Upper lobe of left lung (tissue), 6 donors: ENCODE data around the gene UBE2J2. TPM values are rescaled to one million over a fixed set of nuclear protein-coding genes. Genes with fewer than 3 reads are reported as not detected.

ENCODE experiments used
- ATAC-seq, 2 donors: fragments of 200-7000 bp; cut with Tn5 transposase; one replicate each; pipeline ENCODE4 v1.9.1; 2022; ENCODE audit warnings: mild to moderate bottlenecking in 2 of 2, moderate library complexity in 2 of 2; ENCODE audit not compliant: low FRiP score in 2 of 2
- DNase-seq, 2 donors: peaks; one replicate each; pipeline ENCODE4 v3.0.0-alpha.2; 2019 to 2020
- H3K27ac ChIP-seq, 4 donors: fragments of 200-600 bp; sonication (generic); one replicate each; pipeline ENCODE4 v1.5.1; 2016 to 2019
- H3K27me3 ChIP-seq, 4 donors: fragments of 200-600 bp; sonication (generic); one replicate each; pipeline ENCODE4 v1.5.1; 2017 to 2019
- H3K36me3 ChIP-seq, 4 donors: fragments of 200-600 bp; sonication (generic); one replicate each; pipeline ENCODE4 v1.5.1; 2016 to 2019
- H3K4me1 ChIP-seq, 4 donors: fragments of 200-600 bp; sonication (generic); one replicate each; pipeline ENCODE4 v1.5.1; 2018 to 2019
- H3K4me3 ChIP-seq, 4 donors: fragments of 200-600 bp; sonication (generic); one replicate each; pipeline ENCODE4 v1.5.1; 2017 to 2019; ENCODE audit warnings: mild to moderate bottlenecking in 2 of 4, moderate library complexity in 1 of 4
- H3K9me3 ChIP-seq, 4 donors: fragments of 200-600 bp; sonication (generic); one replicate each; pipeline ENCODE4 v1.5.1; 2018 to 2019
- CTCF ChIP-seq, 6 experiments: fragments of 450-650 bp in 4 of 6; fragments of 200-600 bp in 2 of 6; sonication (generic) in 2 of 6; IDR thresholded peaks; one replicate each; pipeline ENCODE4 v1.5.1; 2016 to 2019; ENCODE audit warnings: antibody characterized with exemption in 6 of 6
- EP300 ChIP-seq, 4 donors: sonication (generic); formaldehyde crosslinking; IDR thresholded peaks; one replicate each; pipeline ENCODE4 v1.5.1; 2017; ENCODE audit warnings: antibody characterized with exemption in 4 of 4, control low read depth in 2 of 4
- POLR2A ChIP-seq, 4 donors: fragments of 450-650 bp; IDR thresholded peaks; one replicate each; pipeline ENCODE4 v1.5.1; 2016 to 2017; ENCODE audit warnings: antibody characterized with exemption in 4 of 4, mild to moderate bottlenecking in 2 of 4
- POLR2AphosphoS5 ChIP-seq, 2 donors: sonication (generic); formaldehyde crosslinking; IDR thresholded peaks; one replicate each; pipeline ENCODE4 v1.5.1; 2017; ENCODE audit warnings: antibody characterized with exemption in 2 of 2
- WGBS, 2 donors: methylation state at CpG; one replicate each; pipeline ENCODE4 v1.1.5; 2017 to 2018; 5-methylcytosine and 5-hydroxymethylcytosine counted together
- total RNA-seq, 6 donors: library from RNA; depleted of rRNA in 4 of 6; stranded (reverse); fragments of >200 nt in 4 of 6; gene quantifications; one replicate each; pipeline versions ENCODE4 v1.1.0 to v1.2.1, GENCODE V29; 2016 to 2021
- donor health status: DM: no; HTN: no; CAD: no; lungs with moderate emphysema.
- donor health status: DM: no; HTN: yes; CAD: no; lungs with severe emphysema.

Gene UBE2J2
- total RNA-seq, 6 donors from 2014 or later: 41.5 to 88.0 (median 50.5) TPM

GRCh38 chr1:1286313-1287261 is 12.9 kb upstream of the UBE2J2 start:
- TF ChIP-seq POLR2A (IDR thresholded peaks at IDR 0.05) (no peak), POLR2AphosphoS5 (IDR thresholded peaks at IDR 0.05) (no peak), CTCF (IDR thresholded peaks at IDR 0.05) (no peak), EP300 (IDR thresholded peaks at IDR 0.05) (no peak)
- 68 to 71% methylated on average over 12 to 37 of the region's 50 CpGs for WGBS, 2 donors
- Histone ChIP-seq H3K9me3 (no peaks in the 10 kb centered on the region), H3K27me3 (peaks cover 0 to 10% (median 0%) of the 10 kb centered on the region in 4 donors), H3K4me1 (peaks cover 0 to 14% (median 10%) of the 10 kb centered on the region in 4 donors), H3K36me3 (no peaks in the 10 kb centered on the region), H3K4me3 (no peak overlapping the region), H3K27ac (no peak overlapping the region)
- ATAC-seq (no peak), DNase-seq (peak in 1 of 2 donors; percentile 80)

DNA sequence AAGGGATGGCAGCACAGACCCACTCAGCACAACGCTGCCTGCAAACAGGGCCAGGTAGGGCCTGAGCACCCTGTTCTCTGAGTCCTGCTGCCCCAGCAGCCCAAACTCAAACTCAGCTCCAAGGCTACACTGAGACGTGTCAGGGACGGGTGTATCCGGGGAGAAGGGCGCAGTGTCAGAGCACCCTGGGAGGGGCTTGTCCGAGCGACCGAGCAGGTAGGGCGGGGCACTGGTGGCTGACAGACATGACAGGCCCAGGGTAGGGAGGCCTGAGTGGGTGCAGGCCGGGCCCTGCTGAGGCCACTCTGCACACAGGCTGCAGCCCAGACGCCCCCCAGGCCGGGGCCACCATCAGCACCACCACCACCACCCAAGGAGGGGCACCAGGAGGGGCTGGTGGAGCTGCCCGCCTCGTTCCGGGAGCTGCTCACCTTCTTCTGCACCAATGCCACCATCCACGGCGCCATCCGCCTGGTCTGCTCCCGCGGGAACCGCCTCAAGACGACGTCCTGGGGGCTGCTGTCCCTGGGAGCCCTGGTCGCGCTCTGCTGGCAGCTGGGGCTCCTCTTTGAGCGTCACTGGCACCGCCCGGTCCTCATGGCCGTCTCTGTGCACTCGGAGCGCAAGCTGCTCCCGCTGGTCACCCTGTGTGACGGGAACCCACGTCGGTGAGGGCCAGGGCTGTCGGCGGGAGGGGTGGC is 12.1 kb upstream of the UBE2J2 start:
- ATAC-seq (peak in 1 of 2 donors; percentile 13), DNase-seq (peak in 1 of 2 donors; percentile 79)
- TF ChIP-seq EP300 (IDR thresholded peaks at IDR 0.05) (no peak), POLR2A (IDR thresholded peaks at IDR 0.05) (peak in 1 of 4 donors; percentile 9)
- Histone ChIP-seq H3K9me3 (no peaks in the 10 kb centered on the region), H3K4me3 (no peak overlapping the region), H3K36me3 (no peaks in the 10 kb centered on the region), H3K4me1 (peaks cover 0 to 6% (median 2%) of the 10 kb centered on the region in 4 donors), H3K27me3 (peaks cover 0 to 10% (median 0%) of the 10 kb centered on the region in 4 donors), H3K27ac (no peak overlapping the region)
- WGBS, 2 donors: 63% methylated on average over 29 of the region's 37 CpGs; no CpG with 5 or more reads in 1 of the 2 donors

- Histone ChIP-seq H3K4me3 (no peak overlapping the region), H3K27me3 (peaks cover 0 to 6% (median 0%) of the 10 kb centered on the region in 4 donors), H3K27ac (no peak overlapping the region), H3K4me1 (peaks cover 0 to 5% (median 2%) of the 10 kb centered on the region in 4 donors), H3K36me3 (no peaks in the 10 kb centered on the region), H3K9me3 (no peaks in the 10 kb centered on the region)
- WGBS, 2 donors: 75% methylated on average over 11 of the region's 22 CpGs; no CpG with 5 or more reads in 1 of the 2 donors
- ATAC-seq (no peak), DNase-seq (peak in 1 of 2 donors; percentile 74)
- no peak for TF ChIP-seq CTCF (IDR thresholded peaks at IDR 0.05)
- no peak for TF ChIP-seq POLR2A (IDR thresholded peaks at IDR 0.05)
- TF ChIP-seq EP300 (IDR thresholded peaks at IDR 0.05): no peak
- no peak for TF ChIP-seq POLR2AphosphoS5 (IDR thresholded peaks at IDR 0.05)
Observed at GRCh38 chr1:1285102-1285571, 11.5 kb upstream of the UBE2J2 start.

GRCh38 chr1:1284221-1285101 is 10.8 kb upstream of the UBE2J2 start:
- 82 to 85% methylated on average over 10 to 14 of the region's 32 CpGs for WGBS, 2 donors
- peaks cover 0 to 6% (median 0%) of the 10 kb centered on the region in 4 donors for H3K27me3 ChIP-seq

More at GRCh38 chr1:1284221-1285101, 10.8 kb upstream of the UBE2J2 start:
- peaks cover 0 to 5% (median 2%) of the 10 kb centered on the region in 4 donors for H3K4me1 ChIP-seq
- no peaks in the 10 kb centered on the region for H3K9me3 ChIP-seq
- H3K36me3 ChIP-seq: no peaks in the 10 kb centered on the region
- ATAC-seq (no peak), DNase-seq (peak in 1 of 2 donors; percentile 55)
- no peak overlapping the region for H3K4me3 ChIP-seq
- no peak for TF ChIP-seq EP300 (IDR thresholded peaks at IDR 0.05)
- no peak for TF ChIP-seq POLR2A (IDR thresholded peaks at IDR 0.05)
- TF ChIP-seq CTCF (IDR thresholded peaks at IDR 0.05): no peak
- TF ChIP-seq POLR2AphosphoS5 (IDR thresholded peaks at IDR 0.05): no peak
- H3K27ac ChIP-seq: no peak overlapping the region
